Fibroblast of lung (primary cell): ENCODE data around the gene COL25A1. TPM values are rescaled to one million over a fixed set of nuclear protein-coding genes. Genes with fewer than 3 reads are reported as not detected.

Source experiments
- DNase-seq, 2 donors: peaks; one replicate each; pipeline versions ENCODE4 v3.0.0 to v3.0.0-alpha.2; 2010; ENCODE audit warnings: low read depth in 2 of 2
- H2AFZ ChIP-seq: 2 replicates; pipeline ENCODE4 v1.5.1; 2012; ENCODE audit warnings: low read length, control low read depth, inconsistent platforms
- H3K27ac ChIP-seq: 2 replicates; pipeline ENCODE4 v1.5.1; 2011; ENCODE audit warnings: low read length, control low read depth; ENCODE audit not compliant: insufficient read depth
- H3K27me3 ChIP-seq: 2 replicates; pipeline ENCODE4 v1.5.1; 2011; ENCODE audit warnings: mild to moderate bottlenecking, low read length; ENCODE audit not compliant: control insufficient read depth, insufficient read depth
- H3K36me3 ChIP-seq: 2 replicates; pipeline ENCODE4 v1.5.1; 2011; ENCODE audit warnings: low read length; ENCODE audit not compliant: control insufficient read depth, insufficient read depth
- H3K4me1 ChIP-seq: 2 replicates; pipeline ENCODE4 v1.5.1; 2011; ENCODE audit warnings: low read length; ENCODE audit not compliant: control insufficient read depth, insufficient read depth; ENCODE audit errors: extremely low read depth
- H3K4me2 ChIP-seq: 2 replicates; pipeline ENCODE4 v1.5.1; 2011; ENCODE audit warnings: low read length, control low read depth; ENCODE audit not compliant: insufficient read depth; ENCODE audit errors: extremely low read depth
- H3K4me3 ChIP-seq, 4 experiments: fragments of 200-600 bp in 1 of 4; sonication (generic) in 1 of 4; replicated peaks in 1 of 4; 2 replicates each; pipeline ENCODE4 v1.5.1; 2011 to 2016; ENCODE audit warnings: low read length in 4 of 4, low read depth in 3 of 4, mild to moderate bottlenecking in 3 of 4, control low read depth in 2 of 4, inconsistent platforms in 1 of 4, mixed read lengths in 1 of 4; ENCODE audit not compliant: insufficient read depth in 1 of 4; ENCODE audit errors: control extremely low read depth in 1 of 4
- H3K79me2 ChIP-seq: 2 replicates; pipeline ENCODE4 v1.5.1; 2012; ENCODE audit warnings: mild to moderate bottlenecking, low read length, inconsistent platforms; ENCODE audit not compliant: control insufficient read depth, insufficient read depth
- H3K9ac ChIP-seq: 2 replicates; pipeline ENCODE4 v1.5.1; 2011; ENCODE audit warnings: mild to moderate bottlenecking, low read length, control low read depth; ENCODE audit not compliant: insufficient read depth
- H3K9me3 ChIP-seq: 2 replicates; pipeline ENCODE4 v1.5.1; 2012; ENCODE audit warnings: low read depth, low read length; ENCODE audit not compliant: control insufficient read depth, insufficient read depth
- H4K20me1 ChIP-seq: 2 replicates; pipeline ENCODE4 v1.5.1; 2011; ENCODE audit warnings: low read length; ENCODE audit not compliant: control insufficient read depth, insufficient read depth; ENCODE audit errors: extremely low read depth
- EZH2 ChIP-seq: IDR thresholded peaks from 2 replicates; pipeline ENCODE4 v1.5.1; 2012; ENCODE audit warnings: low read length, control low read depth, mild to moderate bottlenecking; ENCODE audit errors: missing control alignments
- polyA plus RNA-seq, 2 donors: library from polyadenylated mRNA; depleted of rRNA in 1 of 2; stranded (reverse) in 1 of 2; unstranded in 1 of 2; fragments of >200 nt; gene quantifications; 2 replicates each; pipeline ENCODE4 v1.2.1, GENCODE V29; 2011 to 2012; ENCODE audit warnings: missing spikeins in 1 of 2
- total RNA-seq: library from RNA; depleted of rRNA; stranded (reverse); fragments of >200 nt; gene quantifications from 2 replicates; pipeline ENCODE4 v1.2.1, GENCODE V29; 2014
- TF ChIP-seq, protein P1 (sequence below), 2 donors: IDR thresholded peaks in 1 of 2; conservative IDR thresholded peaks in 1 of 2; 1 replicate in 1 of 2; 2 replicates in 1 of 2; pipeline ENCODE4 v1.5.1; 2011 to 2012; ENCODE audit warnings: low read length in 2 of 2, control low read depth in 1 of 2, inconsistent platforms in 1 of 2, low read depth in 1 of 2, mild to moderate bottlenecking in 1 of 2

The COL25A1 gene
- total and polyA plus RNA-seq, 2 donors (not counting 1 experiment from before 2014, with no cell fraction given): under 0.01 to 0.01 TPM

DNA sequence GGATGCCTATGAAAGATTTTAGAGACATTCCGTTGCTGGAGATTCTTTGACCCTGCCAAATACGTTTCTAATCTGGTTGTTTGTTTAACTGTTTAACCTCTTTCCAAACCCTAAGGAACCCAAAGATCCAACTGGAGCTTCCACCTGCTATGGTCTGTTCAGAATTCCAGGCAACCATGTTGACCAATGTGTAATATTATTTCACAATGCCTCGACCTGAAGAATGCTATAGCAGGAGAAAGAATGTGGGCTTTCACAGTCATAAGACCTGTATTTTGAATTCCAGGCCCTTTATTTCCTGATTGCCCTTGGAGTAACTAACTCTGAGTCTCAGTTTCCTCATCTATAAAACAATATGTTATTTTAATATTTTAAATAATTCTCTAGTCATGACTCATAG, 90.8 kb downstream of the COL25A1 start:
- no peaks in the 10 kb centered on the region for H4K20me1 ChIP-seq
- H3K79me2 ChIP-seq: no peaks in the 10 kb centered on the region
- no peaks in the 10 kb centered on the region for H3K9me3 ChIP-seq
- H3K27ac ChIP-seq: no peak overlapping the region
- no peaks in the 10 kb centered on the region for H3K27me3 ChIP-seq
- H3K4me1 ChIP-seq: no peaks in the 10 kb centered on the region
- no peak overlapping the region for H2AFZ ChIP-seq
- H3K4me3 ChIP-seq: no peak overlapping the region
- no peak for TF ChIP-seq EZH2
- TF ChIP-seq, protein P1, sequence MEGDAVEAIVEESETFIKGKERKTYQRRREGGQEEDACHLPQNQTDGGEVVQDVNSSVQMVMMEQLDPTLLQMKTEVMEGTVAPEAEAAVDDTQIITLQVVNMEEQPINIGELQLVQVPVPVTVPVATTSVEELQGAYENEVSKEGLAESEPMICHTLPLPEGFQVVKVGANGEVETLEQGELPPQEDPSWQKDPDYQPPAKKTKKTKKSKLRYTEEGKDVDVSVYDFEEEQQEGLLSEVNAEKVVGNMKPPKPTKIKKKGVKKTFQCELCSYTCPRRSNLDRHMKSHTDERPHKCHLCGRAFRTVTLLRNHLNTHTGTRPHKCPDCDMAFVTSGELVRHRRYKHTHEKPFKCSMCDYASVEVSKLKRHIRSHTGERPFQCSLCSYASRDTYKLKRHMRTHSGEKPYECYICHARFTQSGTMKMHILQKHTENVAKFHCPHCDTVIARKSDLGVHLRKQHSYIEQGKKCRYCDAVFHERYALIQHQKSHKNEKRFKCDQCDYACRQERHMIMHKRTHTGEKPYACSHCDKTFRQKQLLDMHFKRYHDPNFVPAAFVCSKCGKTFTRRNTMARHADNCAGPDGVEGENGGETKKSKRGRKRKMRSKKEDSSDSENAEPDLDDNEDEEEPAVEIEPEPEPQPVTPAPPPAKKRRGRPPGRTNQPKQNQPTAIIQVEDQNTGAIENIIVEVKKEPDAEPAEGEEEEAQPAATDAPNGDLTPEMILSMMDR (conservative IDR thresholded peaks at IDR 0.05 in 1 of 2, IDR thresholded peaks at IDR 0.05 in 1 of 2; ENCODE audit: low read depth in 1 of 2, low read length in 2 of 2): no peak
- no peaks in the 10 kb centered on the region for H3K36me3 ChIP-seq
- H3K9ac ChIP-seq: no peak overlapping the region
- H3K4me2 ChIP-seq: no peak overlapping the region
- DNase-seq: peak in 1 of 2 donors; percentile 66

DNA sequence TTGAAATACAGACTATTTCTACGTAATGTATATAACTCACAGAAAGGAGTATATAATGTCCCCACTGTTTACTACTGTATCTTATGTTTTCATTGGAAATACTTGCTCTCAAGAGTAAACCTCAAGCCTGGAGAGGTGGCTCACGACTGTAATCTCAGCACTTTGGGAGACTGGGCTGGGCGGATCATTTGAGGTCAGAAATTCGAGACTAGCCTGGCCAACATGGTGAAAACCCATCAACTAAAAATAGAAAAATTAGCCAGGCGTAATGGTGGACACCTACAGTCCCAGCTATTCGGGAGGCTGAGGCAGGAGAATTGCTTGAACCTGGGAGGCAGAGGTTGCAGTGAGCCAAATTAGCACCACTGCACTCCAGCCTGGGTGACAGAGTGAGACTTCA, 92.8 kb downstream of the COL25A1 start:
- Histone ChIP-seq H4K20me1 (no peaks in the 10 kb centered on the region), H3K9ac (no peak overlapping the region), H3K79me2 (no peaks in the 10 kb centered on the region), H3K4me2 (no peak overlapping the region), H3K27ac (no peak overlapping the region), H2AFZ (no peak overlapping the region), H3K4me1 (no peaks in the 10 kb centered on the region), H3K36me3 (no peaks in the 10 kb centered on the region), H3K4me3 (no peak overlapping the region), H3K9me3 (no peaks in the 10 kb centered on the region), H3K27me3 (no peaks in the 10 kb centered on the region)
- DNase-seq: no peak
- TF ChIP-seq EZH2: no peak
- TF ChIP-seq, protein P1 (conservative IDR thresholded peaks at IDR 0.05 in 1 of 2, IDR thresholded peaks at IDR 0.05 in 1 of 2; ENCODE audit: low read depth in 1 of 2, low read length in 2 of 2): no peak

DNA sequence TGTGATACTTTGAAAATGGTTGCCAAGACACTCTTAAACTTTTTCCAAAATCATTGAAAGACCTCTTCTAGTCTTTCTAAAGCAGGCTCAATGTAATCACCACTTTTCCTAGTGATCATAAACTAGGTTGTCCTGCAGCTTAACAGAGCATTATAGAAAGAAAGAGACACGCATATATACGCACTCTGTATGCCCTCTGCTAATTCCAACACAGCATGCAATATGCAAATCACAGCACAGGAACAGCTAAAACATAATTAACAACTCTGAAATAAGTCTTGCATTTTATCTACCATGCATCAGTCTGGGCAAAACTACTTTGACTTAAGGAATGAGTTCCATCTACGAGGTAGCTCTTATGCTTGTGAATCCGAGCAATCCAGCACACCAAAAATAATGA, 94.6 kb downstream of the COL25A1 start:
- H3K9me3 ChIP-seq: no peaks in the 10 kb centered on the region
- H3K36me3 ChIP-seq: no peaks in the 10 kb centered on the region
- no peak overlapping the region for H3K4me2 ChIP-seq
- no peaks in the 10 kb centered on the region for H3K27me3 ChIP-seq
- H3K27ac ChIP-seq: no peak overlapping the region
- H3K4me1 ChIP-seq: no peaks in the 10 kb centered on the region
- no peak overlapping the region for H3K9ac ChIP-seq
- no peaks in the 10 kb centered on the region for H3K79me2 ChIP-seq
- H3K4me3 ChIP-seq: no peak overlapping the region
- no peak overlapping the region for H2AFZ ChIP-seq
- TF ChIP-seq EZH2: no peak
- TF ChIP-seq, protein P1 (conservative IDR thresholded peaks at IDR 0.05 in 1 of 2, IDR thresholded peaks at IDR 0.05 in 1 of 2; ENCODE audit: low read depth in 1 of 2, low read length in 2 of 2): no peak
- H4K20me1 ChIP-seq: no peaks in the 10 kb centered on the region
- no peak for DNase-seq
